SK-N-SH treated with all-trans-retinoic acid at 6 μM for 48 hours (cell line): ENCODE measurements around the gene DSCAM.

ENCODE experiments used
- ATAC-seq: fragments of 200-7000 bp; cut with Tn5 transposase; 3 replicates; pipeline ENCODE4 v1.9.1; 2020; ENCODE audit warnings: mild to moderate bottlenecking, moderate library complexity
- ARNTL ChIP-seq: fragments of 450-650 bp; formaldehyde crosslinking; IDR thresholded peaks from 2 replicates; pipeline ENCODE4 v1.5.0; 2020; ENCODE audit warnings: low read depth, mild to moderate bottlenecking, moderate library complexity, borderline replicate concordance
- BACH2 ChIP-seq: fragments of 250-450 bp; sonication (Bioruptor Pico); IDR thresholded peaks from 2 replicates; pipeline ENCODE4 v1.9.0; 2021; ENCODE audit warnings: mild to moderate bottlenecking, borderline replicate concordance
- CSDC2 ChIP-seq: fragments of 250-450 bp; sonication (Bioruptor Pico); IDR thresholded peaks from 2 replicates; pipeline ENCODE4 v1.5.0; 2020; ENCODE audit warnings: mild to moderate bottlenecking, moderate library complexity
- ESRRG ChIP-seq: fragments of 250-450 bp; sonication (Bioruptor Pico); IDR thresholded peaks from 2 replicates; pipeline ENCODE4 v1.6.1; 2021; ENCODE audit warnings: mild to moderate bottlenecking
- GLIS3 ChIP-seq: fragments of 250-450 bp; sonication (Bioruptor Pico); IDR thresholded peaks from 2 replicates; pipeline ENCODE4 v1.5.0; 2020; ENCODE audit warnings: mild to moderate bottlenecking, moderate library complexity
- ISL1 ChIP-seq: fragments of 250-450 bp; sonication (Bioruptor Pico); IDR thresholded peaks from 2 replicates; pipeline ENCODE4 v2.1.2; 2022; ENCODE audit warnings: mild to moderate bottlenecking, moderate library complexity
- OSR1 ChIP-seq: fragments of 250-450 bp; sonication (Bioruptor Pico); IDR thresholded peaks from 2 replicates; pipeline ENCODE4 v1.8.0; 2022; ENCODE audit warnings: moderate library complexity, mild to moderate bottlenecking, inconsistent platforms
- PPARA ChIP-seq: fragments of 250-450 bp; sonication (Bioruptor Pico); IDR thresholded peaks from 2 replicates; pipeline ENCODE4 v1.5.0; 2020; ENCODE audit warnings: mild to moderate bottlenecking, borderline replicate concordance
- RARB ChIP-seq: fragments of 250-450 bp; sonication (Bioruptor Pico); IDR thresholded peaks from 2 replicates; pipeline ENCODE4 v1.8.0; 2021; ENCODE audit warnings: mild to moderate bottlenecking, moderate library complexity
- SNAI2 ChIP-seq: fragments of 250-450 bp; sonication (Bioruptor Pico); IDR thresholded peaks from 2 replicates; pipeline ENCODE4 v1.5.0; 2020; ENCODE audit warnings: mild to moderate bottlenecking, moderate library complexity
- TCF4 ChIP-seq: fragments of 250-450 bp; sonication (Bioruptor Pico); IDR thresholded peaks from 2 replicates; pipeline ENCODE4 v1.8.0; 2021; ENCODE audit warnings: mild to moderate bottlenecking, moderate library complexity, borderline replicate concordance
- TOX ChIP-seq: fragments of 250-450 bp; sonication (Bioruptor Pico); IDR thresholded peaks from 2 replicates; pipeline ENCODE4 v1.8.0; 2021; ENCODE audit warnings: mild to moderate bottlenecking, moderate library complexity, borderline replicate concordance
- ZC3H10 ChIP-seq: fragments of 250-450 bp; sonication (Bioruptor Pico); IDR thresholded peaks from 2 replicates; pipeline ENCODE4 v1.5.1; 2021; ENCODE audit warnings: mild to moderate bottlenecking, moderate library complexity
- ZFP30 ChIP-seq: fragments of 450-650 bp; formaldehyde crosslinking; IDR thresholded peaks from 2 replicates; pipeline ENCODE4 v1.5.0; 2022; ENCODE audit warnings: mild to moderate bottlenecking, moderate library complexity
- ZNF565 ChIP-seq: fragments of 450-650 bp; formaldehyde crosslinking; conservative IDR thresholded peaks from 2 replicates; pipeline ENCODE4 v1.5.0; 2020; ENCODE audit warnings: low read depth, mild to moderate bottlenecking, moderate library complexity
- ZNF70 ChIP-seq: fragments of 450-650 bp; formaldehyde crosslinking; IDR thresholded peaks from 2 replicates; pipeline ENCODE4 v1.5.0; 2020; ENCODE audit warnings: mild to moderate bottlenecking, moderate library complexity
- ZNF8 ChIP-seq: fragments of 450-650 bp; formaldehyde crosslinking; IDR thresholded peaks from 2 replicates; pipeline ENCODE4 v1.5.0; 2020; ENCODE audit warnings: mild to moderate bottlenecking, moderate library complexity
- TF ChIP-seq, protein P1 (sequence below): fragments of 250-450 bp; sonication (Bioruptor Pico); IDR thresholded peaks from 2 replicates; pipeline ENCODE4 v1.5.1; 2021; ENCODE audit warnings: mild to moderate bottlenecking, moderate library complexity
- TF ChIP-seq, protein P2 (sequence below): fragments of 250-450 bp; sonication (Bioruptor Pico); IDR thresholded peaks from 2 replicates; pipeline ENCODE4 v1.8.0; 2021; ENCODE audit warnings: low read depth, mild to moderate bottlenecking, moderate library complexity, borderline replicate concordance
- TF ChIP-seq, protein P3 (sequence below): fragments of 250-450 bp; sonication (Bioruptor Pico); IDR thresholded peaks from 2 replicates; pipeline ENCODE4 v1.5.0; 2020; ENCODE audit warnings: mild to moderate bottlenecking, moderate library complexity
- TF ChIP-seq, protein P4 (sequence below): fragments of 250-450 bp; sonication (Bioruptor Pico); IDR thresholded peaks from 2 replicates; pipeline ENCODE4 v1.5.1; 2020; ENCODE audit warnings: low read depth, mild to moderate bottlenecking, moderate library complexity

The DSCAM gene

DNA sequence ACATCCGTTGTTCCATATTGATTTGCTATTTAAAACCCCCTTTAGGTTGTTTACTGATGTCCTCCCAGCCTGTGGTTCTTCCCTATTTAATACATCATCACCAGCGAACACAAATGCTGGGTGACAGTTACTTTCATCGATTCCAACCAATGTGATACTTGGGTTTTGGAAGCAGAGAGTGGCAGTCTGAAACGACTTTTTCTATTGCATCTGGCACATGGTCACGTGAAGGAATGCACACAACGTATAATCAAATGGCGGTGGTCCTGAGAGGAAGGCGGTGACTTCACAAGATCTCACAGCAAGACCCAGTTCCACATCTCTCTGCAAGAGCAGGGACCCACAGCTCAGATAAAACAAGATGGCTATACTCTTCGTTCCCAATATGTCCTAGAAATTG is 213.9 kb downstream of the DSCAM start:
- ATAC-seq = no peak
- no peak for TF ChIP-seq ESRRG (CRISPR knock-in tag)
- no peak for TF ChIP-seq ZC3H10
- no peak for TF ChIP-seq ARNTL
- TF ChIP-seq OSR1 (CRISPR knock-in tag) = no peak
- no peak for TF ChIP-seq ZNF8 (CRISPR knock-in tag)
- TF ChIP-seq, protein P1, sequence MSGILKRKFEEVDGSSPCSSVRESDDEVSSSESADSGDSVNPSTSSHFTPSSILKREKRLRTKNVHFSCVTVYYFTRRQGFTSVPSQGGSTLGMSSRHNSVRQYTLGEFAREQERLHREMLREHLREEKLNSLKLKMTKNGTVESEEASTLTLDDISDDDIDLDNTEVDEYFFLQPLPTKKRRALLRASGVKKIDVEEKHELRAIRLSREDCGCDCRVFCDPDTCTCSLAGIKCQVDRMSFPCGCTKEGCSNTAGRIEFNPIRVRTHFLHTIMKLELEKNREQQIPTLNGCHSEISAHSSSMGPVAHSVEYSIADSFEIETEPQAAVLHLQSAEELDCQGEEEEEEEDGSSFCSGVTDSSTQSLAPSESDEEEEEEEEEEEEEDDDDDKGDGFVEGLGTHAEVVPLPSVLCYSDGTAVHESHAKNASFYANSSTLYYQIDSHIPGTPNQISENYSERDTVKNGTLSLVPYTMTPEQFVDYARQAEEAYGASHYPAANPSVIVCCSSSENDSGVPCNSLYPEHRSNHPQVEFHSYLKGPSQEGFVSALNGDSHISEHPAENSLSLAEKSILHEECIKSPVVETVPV = no peak
- no peak for TF ChIP-seq ZFP30 (CRISPR knock-in tag)
- TF ChIP-seq, protein P2, sequence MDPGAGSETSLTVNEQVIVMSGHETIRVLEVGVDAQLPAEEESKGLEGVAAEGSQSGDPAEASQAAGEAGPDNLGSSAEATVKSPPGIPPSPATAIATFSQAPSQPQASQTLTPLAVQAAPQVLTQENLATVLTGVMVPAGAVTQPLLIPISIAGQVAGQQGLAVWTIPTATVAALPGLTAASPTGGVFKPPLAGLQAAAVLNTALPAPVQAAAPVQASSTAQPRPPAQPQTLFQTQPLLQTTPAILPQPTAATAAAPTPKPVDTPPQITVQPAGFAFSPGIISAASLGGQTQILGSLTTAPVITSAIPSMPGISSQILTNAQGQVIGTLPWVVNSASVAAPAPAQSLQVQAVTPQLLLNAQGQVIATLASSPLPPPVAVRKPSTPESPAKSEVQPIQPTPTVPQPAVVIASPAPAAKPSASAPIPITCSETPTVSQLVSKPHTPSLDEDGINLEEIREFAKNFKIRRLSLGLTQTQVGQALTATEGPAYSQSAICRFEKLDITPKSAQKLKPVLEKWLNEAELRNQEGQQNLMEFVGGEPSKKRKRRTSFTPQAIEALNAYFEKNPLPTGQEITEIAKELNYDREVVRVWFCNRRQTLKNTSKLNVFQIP (CRISPR knock-in tag) = no peak
- TF ChIP-seq TCF4 (CRISPR knock-in tag) = no peak

DNA sequence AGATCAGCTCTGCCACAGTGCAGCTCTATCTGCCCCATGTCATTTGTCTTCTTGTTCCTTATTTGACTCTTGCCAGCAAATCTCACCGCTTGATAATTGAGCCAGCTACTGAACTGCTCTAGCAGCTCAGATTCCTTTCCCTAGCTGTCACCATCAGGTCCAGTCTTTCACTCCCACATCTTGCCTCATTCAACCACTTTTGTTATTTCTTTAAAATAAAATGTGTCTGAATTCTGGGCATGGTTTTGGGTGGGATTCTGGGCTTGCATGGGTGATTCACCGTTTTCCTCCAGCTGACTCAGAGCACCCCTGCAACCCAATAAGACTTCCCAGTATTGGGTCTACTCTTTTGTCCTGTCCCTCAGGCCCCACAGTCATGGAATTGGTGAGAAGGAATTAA is 215.7 kb downstream of the DSCAM start:
- no peak for ATAC-seq
- TF ChIP-seq, protein P3, sequence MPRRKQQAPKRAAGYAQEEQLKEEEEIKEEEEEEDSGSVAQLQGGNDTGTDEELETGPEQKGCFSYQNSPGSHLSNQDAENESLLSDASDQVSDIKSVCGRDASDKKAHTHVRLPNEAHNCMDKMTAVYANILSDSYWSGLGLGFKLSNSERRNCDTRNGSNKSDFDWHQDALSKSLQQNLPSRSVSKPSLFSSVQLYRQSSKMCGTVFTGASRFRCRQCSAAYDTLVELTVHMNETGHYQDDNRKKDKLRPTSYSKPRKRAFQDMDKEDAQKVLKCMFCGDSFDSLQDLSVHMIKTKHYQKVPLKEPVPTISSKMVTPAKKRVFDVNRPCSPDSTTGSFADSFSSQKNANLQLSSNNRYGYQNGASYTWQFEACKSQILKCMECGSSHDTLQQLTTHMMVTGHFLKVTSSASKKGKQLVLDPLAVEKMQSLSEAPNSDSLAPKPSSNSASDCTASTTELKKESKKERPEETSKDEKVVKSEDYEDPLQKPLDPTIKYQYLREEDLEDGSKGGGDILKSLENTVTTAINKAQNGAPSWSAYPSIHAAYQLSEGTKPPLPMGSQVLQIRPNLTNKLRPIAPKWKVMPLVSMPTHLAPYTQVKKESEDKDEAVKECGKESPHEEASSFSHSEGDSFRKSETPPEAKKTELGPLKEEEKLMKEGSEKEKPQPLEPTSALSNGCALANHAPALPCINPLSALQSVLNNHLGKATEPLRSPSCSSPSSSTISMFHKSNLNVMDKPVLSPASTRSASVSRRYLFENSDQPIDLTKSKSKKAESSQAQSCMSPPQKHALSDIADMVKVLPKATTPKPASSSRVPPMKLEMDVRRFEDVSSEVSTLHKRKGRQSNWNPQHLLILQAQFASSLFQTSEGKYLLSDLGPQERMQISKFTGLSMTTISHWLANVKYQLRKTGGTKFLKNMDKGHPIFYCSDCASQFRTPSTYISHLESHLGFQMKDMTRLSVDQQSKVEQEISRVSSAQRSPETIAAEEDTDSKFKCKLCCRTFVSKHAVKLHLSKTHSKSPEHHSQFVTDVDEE (CRISPR knock-in tag) = no peak
- no peak for TF ChIP-seq ARNTL
- no peak for TF ChIP-seq ESRRG (CRISPR knock-in tag)
- TF ChIP-seq TOX (CRISPR knock-in tag) = no peak
- TF ChIP-seq GLIS3 (CRISPR knock-in tag) = no peak
- TF ChIP-seq ZNF70 (CRISPR knock-in tag) = no peak
- TF ChIP-seq ZNF565 (CRISPR knock-in tag) = no peak
- no peak for TF ChIP-seq ISL1
- TF ChIP-seq OSR1 (CRISPR knock-in tag) = no peak
- TF ChIP-seq BACH2 (CRISPR knock-in tag) = no peak
- no peak for TF ChIP-seq SNAI2 (CRISPR knock-in tag)
- TF ChIP-seq PPARA (CRISPR knock-in tag) = no peak
- TF ChIP-seq ZC3H10 = no peak
- no peak for TF ChIP-seq TCF4 (CRISPR knock-in tag)
- TF ChIP-seq RARB (CRISPR knock-in tag) = no peak
- TF ChIP-seq ZFP30 (CRISPR knock-in tag) = no peak
- TF ChIP-seq, protein P4, sequence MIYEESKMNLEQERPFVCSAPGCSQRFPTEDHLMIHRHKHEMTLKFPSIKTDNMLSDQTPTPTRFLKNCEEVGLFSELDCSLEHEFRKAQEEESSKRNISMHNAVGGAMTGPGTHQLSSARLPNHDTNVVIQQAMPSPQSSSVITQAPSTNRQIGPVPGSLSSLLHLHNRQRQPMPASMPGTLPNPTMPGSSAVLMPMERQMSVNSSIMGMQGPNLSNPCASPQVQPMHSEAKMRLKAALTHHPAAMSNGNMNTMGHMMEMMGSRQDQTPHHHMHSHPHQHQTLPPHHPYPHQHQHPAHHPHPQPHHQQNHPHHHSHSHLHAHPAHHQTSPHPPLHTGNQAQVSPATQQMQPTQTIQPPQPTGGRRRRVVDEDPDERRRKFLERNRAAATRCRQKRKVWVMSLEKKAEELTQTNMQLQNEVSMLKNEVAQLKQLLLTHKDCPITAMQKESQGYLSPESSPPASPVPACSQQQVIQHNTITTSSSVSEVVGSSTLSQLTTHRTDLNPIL = no peak

DNA sequence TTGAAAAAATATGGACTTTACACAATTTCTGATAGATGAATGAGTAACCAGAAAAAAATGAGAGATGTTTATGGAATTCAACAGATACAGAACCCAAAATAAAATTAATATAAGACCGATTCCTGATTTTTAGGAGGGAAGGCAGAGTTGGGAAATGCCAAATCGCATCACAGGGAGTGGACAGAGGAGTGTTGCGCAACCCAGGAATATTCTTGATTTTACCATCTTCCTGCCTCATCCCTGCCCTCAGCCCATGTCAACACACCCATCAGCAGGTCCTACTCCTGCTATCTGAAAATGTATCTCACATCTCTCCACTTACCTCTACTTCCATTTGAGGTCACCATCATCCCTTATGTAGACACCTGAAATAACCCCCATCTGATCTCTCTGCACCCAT is 221.0 kb downstream of the DSCAM start:
- ATAC-seq = no peak

More for the DNA sequence above, 221.0 kb downstream of the DSCAM start:
- TF ChIP-seq, protein P4 = no peak
- TF ChIP-seq ISL1 (no peak), ZC3H10 (no peak), TCF4 (CRISPR knock-in tag) (no peak), ARNTL (no peak), CSDC2 (no peak), RARB (CRISPR knock-in tag) (no peak), ZNF70 (CRISPR knock-in tag) (no peak), GLIS3 (CRISPR knock-in tag) (no peak)
- TF ChIP-seq, protein P1 = no peak
